HEK293 (cell line): ENCODE measurements around the gene M1AP.
"Not testable (repeated sequence)": the region's sequence is repeated elsewhere in the genome, so short reads cannot be mapped to it uniquely, and the experiment has no call there.

ENCODE experiments used
- CTCF ChIA-PET: fragments of 350-600 bp; formaldehyde crosslinking; extraction: SDS; loops from one replicate; lab custom pipeline; 2021; ENCODE audit warnings: antibody characterized with exemption; lab: Yijun Ruan, JAX
- POLR2A ChIA-PET: fragments of 300-600 bp; formaldehyde crosslinking; extraction: SDS; loops from one replicate; lab custom pipeline; 2020; ENCODE audit warnings: antibody characterized with exemption, inconsistent platforms; lab: Yijun Ruan, JAX
- H3K27ac ChIP-seq: fragments of 200-500 bp; sonication (Bioruptor generic); 2 replicates; pipeline ENCODE4 v1.5.1; 2014; ENCODE audit warnings: low read depth, low read length, control low read depth, inconsistent platforms; ENCODE audit errors: extremely low read depth
- H3K36me3 ChIP-seq, 2 experiments: fragments of 200-500 bp in 1 of 2; sonication (Bioruptor generic) in 1 of 2; 1 replicate in 1 of 2; 2 replicates in 1 of 2; pipeline ENCODE4 v1.5.1; 2014 to 2017; ENCODE audit warnings: inconsistent platforms in 2 of 2, low read length in 2 of 2; ENCODE audit not compliant: control insufficient read depth in 2 of 2, insufficient read depth in 1 of 2
- H3K4me1 ChIP-seq: fragments of 200-500 bp; sonication (Bioruptor generic); 2 replicates; pipeline ENCODE4 v1.5.1; 2014; ENCODE audit warnings: mild to moderate bottlenecking, low read length, inconsistent platforms; ENCODE audit not compliant: control insufficient read depth, insufficient read depth
- H3K4me3 ChIP-seq: 2 replicates; pipeline ENCODE4 v1.5.1; 2011; ENCODE audit warnings: low read depth, mild to moderate bottlenecking, control low read depth, low read length, moderate library complexity
- H3K9me3 ChIP-seq: fragments of 200-500 bp; sonication (Bioruptor generic); 2 replicates; pipeline ENCODE4 v1.5.1; 2014; ENCODE audit warnings: low read depth, low read length, inconsistent platforms; ENCODE audit not compliant: control insufficient read depth, insufficient read depth
- BCL11A ChIP-seq: fragments of 450-650 bp; formaldehyde crosslinking; IDR thresholded peaks from 2 replicates; pipeline ENCODE4 v1.5.1; 2016; ENCODE audit warnings: low read depth, missing biosample characterization, missing genetic modification characterization
- EGR2 ChIP-seq: fragments of 450-650 bp; formaldehyde crosslinking; IDR thresholded peaks from 2 replicates; pipeline ENCODE4 v1.5.1; 2016; ENCODE audit warnings: low read depth, missing biosample characterization, missing genetic modification characterization
- GLIS1 ChIP-seq: fragments of 450-650 bp; formaldehyde crosslinking; IDR thresholded peaks from 2 replicates; pipeline ENCODE4 v1.5.1; 2016; ENCODE audit warnings: missing biosample characterization, missing genetic modification characterization
- HOXC10 ChIP-seq: sonication (generic); formaldehyde crosslinking; IDR thresholded peaks from 2 replicates; pipeline ENCODE4 v1.8.1; 2023; ENCODE audit warnings: mild to moderate bottlenecking, missing genetic modification reagents
- KLF17 ChIP-seq: fragments of 450-650 bp; formaldehyde crosslinking; IDR thresholded peaks from 2 replicates; pipeline ENCODE4 v1.5.1; 2016; ENCODE audit warnings: missing biosample characterization, missing genetic modification characterization
- OVOL3 ChIP-seq: fragments of 450-650 bp; formaldehyde crosslinking; IDR thresholded peaks from 2 replicates; pipeline ENCODE4 v1.5.1; 2016; ENCODE audit warnings: missing biosample characterization, missing genetic modification characterization
- PRDM10 ChIP-seq: fragments of 450-650 bp; formaldehyde crosslinking; IDR thresholded peaks from 2 replicates; pipeline ENCODE4 v1.5.1; 2016; ENCODE audit warnings: missing biosample characterization, missing genetic modification characterization
- TRIM28 ChIP-seq: IDR thresholded peaks from 2 replicates; pipeline ENCODE4 v1.6.1; 2011; ENCODE audit warnings: low read length, control low read depth, borderline replicate concordance
- ZBTB17 ChIP-seq: fragments of 450-650 bp; formaldehyde crosslinking; IDR thresholded peaks from 2 replicates; pipeline ENCODE4 v1.5.1; 2016; ENCODE audit warnings: missing biosample characterization, missing genetic modification characterization
- ZBTB20 ChIP-seq: fragments of 450-650 bp; formaldehyde crosslinking; IDR thresholded peaks from 2 replicates; pipeline ENCODE4 v1.5.1; 2016; ENCODE audit warnings: missing biosample characterization, missing genetic modification characterization
- ZFHX2 ChIP-seq: fragments of 450-650 bp; formaldehyde crosslinking; conservative IDR thresholded peaks from 2 replicates; pipeline ENCODE4 v1.5.1; 2016; ENCODE audit warnings: missing biosample characterization, missing genetic modification characterization
- ZFP37 ChIP-seq: fragments of 450-650 bp; formaldehyde crosslinking; IDR thresholded peaks from 2 replicates; pipeline ENCODE4 v1.5.1; 2016; ENCODE audit warnings: missing biosample characterization, missing genetic modification characterization
- ZNF114 ChIP-seq: fragments of 450-650 bp; formaldehyde crosslinking; IDR thresholded peaks from 2 replicates; pipeline ENCODE4 v1.5.0; 2017; ENCODE audit warnings: missing biosample characterization, missing genetic modification characterization
- ZNF148 ChIP-seq: fragments of 450-650 bp; formaldehyde crosslinking; IDR thresholded peaks from 2 replicates; pipeline ENCODE4 v1.5.0; 2017; ENCODE audit warnings: missing biosample characterization, missing genetic modification characterization, borderline replicate concordance
- ZNF174 ChIP-seq: fragments of 450-650 bp; formaldehyde crosslinking; IDR thresholded peaks from 2 replicates; pipeline ENCODE4 v1.5.0; 2017; ENCODE audit warnings: missing biosample characterization, mild to moderate bottlenecking, missing genetic modification characterization
- ZNF24 ChIP-seq: fragments of 450-650 bp; formaldehyde crosslinking; IDR thresholded peaks from 2 replicates; pipeline ENCODE4 v1.5.1; 2016; ENCODE audit warnings: missing biosample characterization, missing genetic modification characterization
- ZNF248 ChIP-seq: fragments of 450-650 bp; formaldehyde crosslinking; IDR thresholded peaks from 2 replicates; pipeline ENCODE4 v1.5.1; 2017; ENCODE audit warnings: missing biosample characterization, missing genetic modification characterization
- ZNF404 ChIP-seq: fragments of 450-650 bp; formaldehyde crosslinking; IDR thresholded peaks from 2 replicates; pipeline ENCODE4 v1.5.1; 2017; ENCODE audit warnings: missing biosample characterization, missing genetic modification characterization
- ZNF548 ChIP-seq: fragments of 450-650 bp; formaldehyde crosslinking; IDR thresholded peaks from 2 replicates; pipeline ENCODE4 v1.5.1; 2016; ENCODE audit warnings: missing biosample characterization, missing genetic modification characterization
- ZNF555 ChIP-seq: fragments of 450-650 bp; formaldehyde crosslinking; conservative IDR thresholded peaks from 2 replicates; pipeline ENCODE4 v1.5.1; 2017; ENCODE audit warnings: missing biosample characterization, mild to moderate bottlenecking, missing genetic modification characterization, inconsistent platforms
- ZNF558 ChIP-seq: fragments of 450-650 bp; formaldehyde crosslinking; IDR thresholded peaks from 2 replicates; pipeline ENCODE4 v1.5.1; 2016; ENCODE audit warnings: missing biosample characterization, missing genetic modification characterization
- ZNF600 ChIP-seq: fragments of 450-650 bp; formaldehyde crosslinking; IDR thresholded peaks from 2 replicates; pipeline ENCODE4 v1.5.1; 2016; ENCODE audit warnings: missing biosample characterization, missing genetic modification characterization
- ZNF791 ChIP-seq: fragments of 450-650 bp; formaldehyde crosslinking; IDR thresholded peaks from 2 replicates; pipeline ENCODE4 v1.5.1; 2016; ENCODE audit warnings: missing biosample characterization, missing genetic modification characterization
- ZNF837 ChIP-seq: fragments of 450-650 bp; formaldehyde crosslinking; IDR thresholded peaks from 2 replicates; pipeline ENCODE4 v1.5.1; 2016; ENCODE audit warnings: missing biosample characterization, missing genetic modification characterization

The M1AP gene

GRCh38 chr2:74564222-74564621 lies 83.9 kb downstream of the M1AP start (continued):
- TF ChIP-seq ZNF148 (tag by site-specific recombination): no peak
- peak; percentile 40 for TF ChIP-seq PRDM10
- peak; percentile 97 for TF ChIP-seq GLIS1 (tag by site-specific recombination)
- no peak for TF ChIP-seq ZNF555 (tag by site-specific recombination)
- TF ChIP-seq ZNF558: no peak
- TF ChIP-seq ZFP37 (tag by site-specific recombination): no peak
- no peak for TF ChIP-seq ZNF404 (tag by site-specific recombination)
- TF ChIP-seq, all 188 proteins: peak for 4

- no peaks in the 10 kb centered on the region for H3K4me1 ChIP-seq
- H3K9me3 ChIP-seq: no peaks in the 10 kb centered on the region
- CTCF ChIA-PET: no interaction called here
- TF ChIP-seq OVOL3 (tag by site-specific recombination) (no peak), ZBTB17 (tag by site-specific recombination) (0 out of 2 replicates have a peak, but pooled peaks have one; percentile 5)
- TF ChIP-seq, all 188 proteins: peak for 1
- no peak overlapping the region for H3K27ac ChIP-seq
- no peak overlapping the region for H3K4me3 ChIP-seq
- H3K36me3 ChIP-seq: no peaks in the 10 kb centered on the region
- POLR2A ChIA-PET: no interaction called here
Observed at GRCh38 chr2:74562126-74562775, 85.9 kb downstream of the M1AP start.

- H3K4me3 ChIP-seq, CTCF ChIA-PET, H3K9me3 ChIP-seq, H3K27ac ChIP-seq, H3K36me3 ChIP-seq, H3K4me1 ChIP-seq: not testable (repeated sequence)
- TF ChIP-seq ZFHX2 (peak; percentile 19; the same call in 1 of the 2 replicates), EGR2 (tag by site-specific recombination) (peak; percentile 39; the same call in 1 of the 2 replicates)
- POLR2A ChIA-PET: interaction anchor here (0.7 kb wide), 1 partner anchor 18 kb away, joined by 3 read pairs; no protein-coding TSS in a partner anchor
Observed at GRCh38 chr2:74561022-74561421, 87.1 kb downstream of the M1AP start.

GRCh38 chr2:74560591-74560990 lies 87.5 kb downstream of the M1AP start:
- CTCF ChIA-PET: no interaction called here
- TF ChIP-seq ZNF114 (tag by site-specific recombination) (no peak), TRIM28 (no peak), ZNF791 (tag by site-specific recombination) (no peak), BCL11A (no peak), ZNF600 (tag by site-specific recombination) (no peak), ZBTB20 (tag by site-specific recombination) (no peak), ZNF24 (tag by site-specific recombination) (no peak), ZNF548 (no peak), ZNF174 (tag by site-specific recombination) (no peak), KLF17 (tag by site-specific recombination) (no peak), ZNF248 (tag by site-specific recombination) (no peak), ZNF837 (no peak), HOXC10 (CRISPR knock-in tag) (no peak)

More at GRCh38 chr2:74560591-74560990, 87.5 kb downstream of the M1AP start:
- Histone ChIP-seq H3K4me1 (no peaks in the 10 kb centered on the region), H3K4me3 (no peak overlapping the region), H3K9me3 (no peaks in the 10 kb centered on the region), H3K36me3 (peaks cover 0 to 3% of the 10 kb centered on the region in 2 experiments; a peak in 1 of 3 replicates), H3K27ac (no peak overlapping the region)
- POLR2A ChIA-PET: interaction anchor here (0.7 kb wide), 1 partner anchor 18 kb away, joined by 3 read pairs; no protein-coding TSS in a partner anchor
